ENCODE data around the gene CLTC.
"Not testable (repeated sequence)": the region's sequence is repeated elsewhere in the genome, so short reads cannot be mapped to it uniquely, and the experiment has no call there.

CLTC gene

GRCh38 chr17:59634632-59635541 lies 15.2 kb downstream of the CLTC start:
- DNase-seq = peak; percentile 7

GRCh38 chr17:59637611-59638310 lies 18.1 kb downstream of the CLTC start:
- no peak for DNase-seq

- DNase-seq = no peak
These were observed 18.9 kb downstream of the CLTC start for GRCh38 chr17:59638553-59638952.

- peak; percentile 35 for DNase-seq
These were observed 22.2 kb downstream of the CLTC start for GRCh38 chr17:59641799-59642484.

GRCh38 chr17:59642565-59642964 lies 22.9 kb downstream of the CLTC start:
- DNase-seq = no peak

- no peak for DNase-seq
These were observed 23.8 kb downstream of the CLTC start for GRCh38 chr17:59643159-59644140.

GRCh38 chr17:59647288-59647687 lies 27.6 kb downstream of the CLTC start:
- no peak for DNase-seq

GRCh38 chr17:59649886-59650285 lies 30.2 kb downstream of the CLTC start:
- DNase-seq = no peak

GRCh38 chr17:59650642-59651041 lies 30.9 kb downstream of the CLTC start:
- DNase-seq = no peak

- DNase-seq = peak; percentile 33
These were observed 31.7 kb downstream of the CLTC start for GRCh38 chr17:59651346-59651745.

- DNase-seq = no peak
These were observed 32.4 kb downstream of the CLTC start for GRCh38 chr17:59652119-59652518.

- not testable (repeated sequence) for DNase-seq
These were observed 36.9 kb downstream of the CLTC start for GRCh38 chr17:59656624-59657023.

GRCh38 chr17:59666235-59666634 lies 46.5 kb downstream of the CLTC start:
- no peak for DNase-seq

- DNase-seq = no peak
These were observed 49.1 kb downstream of the CLTC start for GRCh38 chr17:59668816-59669215.

GRCh38 chr17:59669411-59669810 lies 49.7 kb downstream of the CLTC start:
- no peak for DNase-seq

GRCh38 chr17:59669944-59670343 lies 50.2 kb downstream of the CLTC start:
- no peak for DNase-seq

GRCh38 chr17:59671386-59671785 lies 51.7 kb downstream of the CLTC start:
- no peak for DNase-seq

- no peak for DNase-seq
These were observed 55.5 kb downstream of the CLTC start for GRCh38 chr17:59675231-59675630.

- DNase-seq = no peak
These were observed 57.0 kb downstream of the CLTC start for GRCh38 chr17:59676716-59677115.

GRCh38 chr17:59678918-59679317 lies 59.2 kb downstream of the CLTC start:
- DNase-seq = no peak

- no peak for DNase-seq
These were observed 60.6 kb downstream of the CLTC start for GRCh38 chr17:59680314-59680713.

- no peak for DNase-seq
These were observed 63.6 kb downstream of the CLTC start for GRCh38 chr17:59683283-59683682.
